ENCODE measurements around the gene GMDS. TPM values are rescaled to one million over a fixed set of nuclear protein-coding genes. Genes with fewer than 3 reads are reported as not detected.

The GMDS gene
- total RNA-seq, 2 experiments from 2014 or later = 33.2 to 33.5 TPM

GRCh38 chr6:1593286-1593957 is 652.0 kb downstream of the GMDS start:
- Mint-ChIP-seq H3K4me1 (peaks cover 2% of the 10 kb centered on the region), H3K27ac (no peak overlapping the region), H3K27me3 (peaks cover 33% of the 10 kb centered on the region), H3K9me3 (ENCODE audit: low read depth) (no peaks in the 10 kb centered on the region), H3K36me3 (ENCODE audit: low read depth) (no peaks in the 10 kb centered on the region), H3K4me3 (no peak overlapping the region)
- CTCF ChIA-PET = interaction anchor here (0.6 to 2.6 kb wide), 4 partner anchors 13 to 1321 kb away, joined by 3 to 5 read pairs (median 3); no protein-coding TSS in a partner anchor
- intact Hi-C loops (cut with DNase I, micrococcal nuclease) = no loop called here
- no peak for ATAC-seq
- POLR2A ChIA-PET = no interaction called here
- DNase-seq = no peak

- no peaks in the 10 kb centered on the region for H3K9me3 Mint-ChIP-seq (ENCODE audit: low read depth)
- ATAC-seq (no peak), DNase-seq (no peak)
- H3K27ac Mint-ChIP-seq = no peak overlapping the region
- CTCF ChIA-PET = interaction anchor here (0.6 to 2.6 kb wide), 4 partner anchors 14 to 811 kb away, joined by 3 to 5 read pairs (median 4); no protein-coding TSS in a partner anchor
- intact Hi-C loops (cut with DNase I, micrococcal nuclease) = no loop called here
- H3K4me3 Mint-ChIP-seq = no peak overlapping the region
- H3K4me1 Mint-ChIP-seq = peaks cover 2% of the 10 kb centered on the region
- POLR2A ChIA-PET = no interaction called here
- H3K27me3 Mint-ChIP-seq = peaks cover 27% of the 10 kb centered on the region
- H3K36me3 Mint-ChIP-seq (ENCODE audit: low read depth) = no peaks in the 10 kb centered on the region
These were observed 652.6 kb downstream of the GMDS start for GRCh38 chr6:1592852-1593251.

DNA sequence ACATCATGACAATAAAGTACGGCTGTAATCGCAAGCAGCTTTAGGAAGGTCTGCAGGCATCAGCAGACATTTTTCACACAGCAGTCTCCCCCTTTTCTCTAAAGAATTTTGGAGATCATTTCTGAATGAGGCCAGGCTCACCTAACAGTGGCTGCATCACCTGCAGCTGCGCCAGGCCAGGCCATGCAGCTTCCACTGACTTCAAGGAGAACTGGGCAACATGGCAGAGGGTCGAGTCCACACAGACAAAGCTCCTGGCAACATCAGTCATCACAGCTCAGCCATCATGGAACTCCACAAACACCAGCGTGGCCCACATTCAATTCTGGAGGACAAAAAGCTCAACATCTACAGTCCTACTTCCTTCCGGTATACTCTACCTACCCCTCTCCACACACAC is 653.5 kb downstream of the GMDS start:
- no peak overlapping the region for H3K4me3 Mint-ChIP-seq
- no peak overlapping the region for H3K27ac Mint-ChIP-seq
- ChIA-PET CTCF (interaction anchor here (0.7 to 2.6 kb wide), 5 partner anchors 15 to 1428 kb away, joined by 3 to 5 read pairs (median 4); no protein-coding TSS in a partner anchor), POLR2A (no interaction called here)
- H3K36me3 Mint-ChIP-seq (ENCODE audit: low read depth) = no peaks in the 10 kb centered on the region
- peaks cover 2% of the 10 kb centered on the region for H3K4me1 Mint-ChIP-seq
- no peak for ATAC-seq
- no peak for DNase-seq
- intact Hi-C loops (cut with DNase I, micrococcal nuclease) = no loop called here
- H3K27me3 Mint-ChIP-seq = peaks cover 22% of the 10 kb centered on the region
- H3K9me3 Mint-ChIP-seq (ENCODE audit: low read depth) = no peaks in the 10 kb centered on the region

- H3K4me3 Mint-ChIP-seq = no peak overlapping the region
- no peak for ATAC-seq
- intact Hi-C loops (cut with DNase I, micrococcal nuclease) = no loop called here
- ChIA-PET CTCF (interaction anchor here (1.5 kb wide), 1 partner anchor 67 kb away, joined by 3 read pairs; no protein-coding TSS in a partner anchor), POLR2A (no interaction called here)
- peaks cover 21% of the 10 kb centered on the region for H3K27me3 Mint-ChIP-seq
- no peaks in the 10 kb centered on the region for H3K36me3 Mint-ChIP-seq (ENCODE audit: low read depth)
- no peak for DNase-seq
- H3K4me1 Mint-ChIP-seq = peaks cover 2% of the 10 kb centered on the region
- no peak overlapping the region for H3K27ac Mint-ChIP-seq
- no peaks in the 10 kb centered on the region for H3K9me3 Mint-ChIP-seq (ENCODE audit: low read depth)
These were observed 654.2 kb downstream of the GMDS start for GRCh38 chr6:1591243-1591642.

DNA sequence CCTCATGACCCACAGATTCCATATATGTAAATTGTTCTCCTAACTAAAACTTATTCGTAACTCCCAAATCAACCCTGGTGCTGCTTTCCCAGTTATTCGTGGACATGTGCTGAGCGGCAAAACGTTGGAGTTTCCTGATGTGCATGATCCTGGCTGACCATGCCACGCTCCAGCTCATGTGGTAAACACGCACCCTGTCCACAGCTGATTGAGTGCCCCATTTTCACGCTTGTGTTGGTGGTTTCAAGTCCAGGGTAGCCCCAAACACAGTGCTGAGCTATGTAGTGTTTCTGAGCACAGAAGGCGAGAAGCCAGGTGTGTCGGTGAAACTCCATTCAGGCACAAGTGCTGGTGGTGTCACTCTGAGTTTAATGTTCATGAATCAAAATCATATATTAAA is 654.8 kb downstream of the GMDS start:
- Mint-ChIP-seq H3K4me3 (no peak overlapping the region), H3K27ac (no peak overlapping the region), H3K27me3 (peaks cover 18% of the 10 kb centered on the region), H3K4me1 (no peaks in the 10 kb centered on the region), H3K36me3 (ENCODE audit: low read depth) (no peaks in the 10 kb centered on the region), H3K9me3 (ENCODE audit: low read depth) (no peaks in the 10 kb centered on the region)
- ChIA-PET POLR2A (no interaction called here), CTCF (no interaction called here)
- no peak for DNase-seq
- intact Hi-C loops (cut with DNase I, micrococcal nuclease) = no loop called here
- no peak for ATAC-seq

DNA sequence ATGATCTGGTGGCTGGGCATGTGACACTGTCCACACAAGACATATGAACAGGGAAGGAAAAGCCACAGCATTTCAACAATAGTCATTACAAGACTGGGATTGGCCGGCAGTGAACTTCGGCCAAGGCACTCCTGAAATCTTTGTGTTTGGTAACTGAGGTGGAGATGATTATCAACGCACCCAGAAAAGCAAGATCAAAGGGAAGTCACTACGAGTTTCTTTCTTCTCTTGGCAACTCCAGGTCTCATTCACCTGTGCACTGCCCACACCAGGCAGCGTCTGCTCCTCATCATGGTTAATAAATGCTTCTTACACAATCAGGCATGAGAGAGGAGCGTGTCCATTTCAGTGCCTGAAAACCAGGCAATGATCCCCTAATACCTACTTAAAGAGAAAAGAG is 656.2 kb downstream of the GMDS start:
- H3K4me1 Mint-ChIP-seq = no peaks in the 10 kb centered on the region
- H3K27me3 Mint-ChIP-seq = peaks cover 14% of the 10 kb centered on the region
- no peak for DNase-seq
- no peak overlapping the region for H3K27ac Mint-ChIP-seq
- no peaks in the 10 kb centered on the region for H3K36me3 Mint-ChIP-seq (ENCODE audit: low read depth)
- no peak overlapping the region for H3K4me3 Mint-ChIP-seq
- POLR2A ChIA-PET = no interaction called here
- intact Hi-C loops (cut with DNase I, micrococcal nuclease) = no loop called here
- H3K9me3 Mint-ChIP-seq (ENCODE audit: low read depth) = no peaks in the 10 kb centered on the region
- CTCF ChIA-PET = no interaction called here
- no peak for ATAC-seq

- no peaks in the 10 kb centered on the region for H3K4me1 Mint-ChIP-seq
- ChIA-PET POLR2A (no interaction called here), CTCF (interaction anchor here (0.7 kb wide), 1 partner anchor 519 kb away, joined by 4 read pairs; no protein-coding TSS in a partner anchor)
- intact Hi-C loops (cut with DNase I, micrococcal nuclease) = no loop called here
- H3K4me3 Mint-ChIP-seq = no peak overlapping the region
- H3K27ac Mint-ChIP-seq = no peak overlapping the region
- H3K36me3 Mint-ChIP-seq (ENCODE audit: low read depth) = no peaks in the 10 kb centered on the region
- peaks cover 11% of the 10 kb centered on the region for H3K27me3 Mint-ChIP-seq
- no peaks in the 10 kb centered on the region for H3K9me3 Mint-ChIP-seq (ENCODE audit: low read depth)
- no peak for DNase-seq
- no peak for ATAC-seq
These were observed 657.4 kb downstream of the GMDS start for GRCh38 chr6:1587977-1588376.

- CTCF ChIA-PET = interaction anchor here (0.7 kb wide), 1 partner anchor 519 kb away, joined by 4 read pairs; no protein-coding TSS in a partner anchor
- H3K9me3 Mint-ChIP-seq (ENCODE audit: low read depth) = no peaks in the 10 kb centered on the region
- intact Hi-C loops (cut with DNase I, micrococcal nuclease) = no loop called here
- no peak overlapping the region for H3K4me3 Mint-ChIP-seq
- no peaks in the 10 kb centered on the region for H3K36me3 Mint-ChIP-seq (ENCODE audit: low read depth)
- no peak overlapping the region for H3K27ac Mint-ChIP-seq
- ATAC-seq (no peak), DNase-seq (no peak)
- POLR2A ChIA-PET = no interaction called here
- no peaks in the 10 kb centered on the region for H3K4me1 Mint-ChIP-seq
- H3K27me3 Mint-ChIP-seq = peaks cover 9% of the 10 kb centered on the region
These were observed 657.9 kb downstream of the GMDS start for GRCh38 chr6:1587546-1587945.

GRCh38 chr6:1586861-1587450 is 658.4 kb downstream of the GMDS start:
- CTCF ChIA-PET = no interaction called here
- no peak for ATAC-seq

GRCh38 chr6:1586256-1586655 is 659.1 kb downstream of the GMDS start:
- no peaks in the 10 kb centered on the region for H3K36me3 Mint-ChIP-seq (ENCODE audit: low read depth)
- no peak overlapping the region for H3K4me3 Mint-ChIP-seq
- intact Hi-C loops (cut with DNase I, micrococcal nuclease) = no loop called here
- CTCF ChIA-PET = interaction anchor here (1.5 kb wide), 1 partner anchor 9 kb away, joined by 6 read pairs; no protein-coding TSS in a partner anchor
- no peaks in the 10 kb centered on the region for H3K4me1 Mint-ChIP-seq
- no peak for ATAC-seq
- H3K27me3 Mint-ChIP-seq = peaks cover 9% of the 10 kb centered on the region
- H3K9me3 Mint-ChIP-seq (ENCODE audit: low read depth) = no peaks in the 10 kb centered on the region
- no peak overlapping the region for H3K27ac Mint-ChIP-seq
- POLR2A ChIA-PET = no interaction called here
- no peak for DNase-seq

More at GRCh38 chr6:1586861-1587450, 658.4 kb downstream of the GMDS start:
- Mint-ChIP-seq H3K27ac (no peak overlapping the region), H3K4me1 (no peaks in the 10 kb centered on the region), H3K9me3 (ENCODE audit: low read depth) (no peaks in the 10 kb centered on the region), H3K4me3 (no peak overlapping the region), H3K36me3 (ENCODE audit: low read depth) (no peaks in the 10 kb centered on the region), H3K27me3 (peaks cover 9% of the 10 kb centered on the region)
- POLR2A ChIA-PET = no interaction called here
- intact Hi-C loops (cut with DNase I, micrococcal nuclease) = no loop called here
- DNase-seq = no peak

GRCh38 chr6:1585669-1586049 is 659.7 kb downstream of the GMDS start:
- intact Hi-C loops (cut with DNase I, micrococcal nuclease) = no loop called here
- H3K27me3 Mint-ChIP-seq = peaks cover 9% of the 10 kb centered on the region
- POLR2A ChIA-PET = no interaction called here
- H3K4me3 Mint-ChIP-seq = no peak overlapping the region
- H3K27ac Mint-ChIP-seq = no peak overlapping the region
- H3K36me3 Mint-ChIP-seq (ENCODE audit: low read depth) = no peaks in the 10 kb centered on the region
- ATAC-seq = no peak
- CTCF ChIA-PET = interaction anchor here (1.5 kb wide), 1 partner anchor 10 kb away, joined by 6 read pairs; no protein-coding TSS in a partner anchor
- H3K9me3 Mint-ChIP-seq (ENCODE audit: low read depth) = no peaks in the 10 kb centered on the region
- H3K4me1 Mint-ChIP-seq = no peaks in the 10 kb centered on the region
- no peak for DNase-seq

DNA sequence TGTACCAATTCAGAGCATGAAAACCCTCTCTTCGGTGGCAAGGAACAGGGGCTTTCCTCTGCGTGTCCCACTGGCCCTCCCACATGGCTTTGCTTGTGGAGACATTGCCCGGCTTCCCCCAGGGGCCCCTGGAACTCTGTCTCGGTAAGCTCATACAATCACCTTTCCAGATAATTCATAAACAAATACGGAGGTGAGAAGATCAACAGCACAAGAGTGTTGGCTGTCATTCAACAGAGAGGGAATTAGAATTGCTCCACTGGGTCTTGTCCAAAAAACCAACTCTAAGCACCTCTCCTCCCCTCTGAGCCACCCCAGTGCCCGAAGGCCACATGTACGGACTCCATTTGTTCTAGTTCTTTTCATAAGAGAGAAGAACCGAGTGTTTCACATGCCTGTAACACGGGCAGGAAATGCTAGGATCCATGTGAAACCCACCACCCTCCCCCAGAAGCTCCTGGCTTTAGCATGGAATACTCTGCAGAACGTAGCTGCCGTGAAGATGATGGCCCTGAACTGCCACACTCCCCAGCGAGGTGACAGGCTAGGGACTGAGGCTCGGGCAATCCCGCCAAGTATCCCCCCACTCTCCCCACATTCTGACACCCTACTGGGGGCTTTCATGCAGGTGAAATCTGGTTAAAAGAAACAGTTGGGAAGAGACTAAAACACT is 660.3 kb downstream of the GMDS start:
- Mint-ChIP-seq H3K27me3 (peaks cover 9% of the 10 kb centered on the region), H3K27ac (no peak overlapping the region), H3K9me3 (ENCODE audit: low read depth) (no peaks in the 10 kb centered on the region), H3K36me3 (ENCODE audit: low read depth) (no peaks in the 10 kb centered on the region), H3K4me3 (no peak overlapping the region), H3K4me1 (no peaks in the 10 kb centered on the region)
- DNase-seq (no peak), ATAC-seq (no peak)
- ChIA-PET CTCF (interaction anchor here (1.5 kb wide), 1 partner anchor 11 kb away, joined by 6 read pairs; no protein-coding TSS in a partner anchor), POLR2A (no interaction called here)
- intact Hi-C loops (cut with DNase I, micrococcal nuclease) = no loop called here
